Activated CD4-positive, alpha-beta T cell treated with anti-CD3 and anti-CD28 coated beads, Interleukin-2, Interleukin-4, amounts not matched to agents 100 ng/mL and 50 ng/mL, durations not matched to agents 16 hours and 8 hours (primary cell): ENCODE measurements around the gene MYO16.
"Not testable (repeated sequence)": the region's sequence is repeated elsewhere in the genome, so short reads cannot be mapped to it uniquely, and the experiment has no call there.

Experiments used
- DNase-seq: peaks from one replicate; pipeline ENCODE4 v3.0.0-alpha.2; 2020; ENCODE audit warnings: low spot score

The MYO16 gene

DNA sequence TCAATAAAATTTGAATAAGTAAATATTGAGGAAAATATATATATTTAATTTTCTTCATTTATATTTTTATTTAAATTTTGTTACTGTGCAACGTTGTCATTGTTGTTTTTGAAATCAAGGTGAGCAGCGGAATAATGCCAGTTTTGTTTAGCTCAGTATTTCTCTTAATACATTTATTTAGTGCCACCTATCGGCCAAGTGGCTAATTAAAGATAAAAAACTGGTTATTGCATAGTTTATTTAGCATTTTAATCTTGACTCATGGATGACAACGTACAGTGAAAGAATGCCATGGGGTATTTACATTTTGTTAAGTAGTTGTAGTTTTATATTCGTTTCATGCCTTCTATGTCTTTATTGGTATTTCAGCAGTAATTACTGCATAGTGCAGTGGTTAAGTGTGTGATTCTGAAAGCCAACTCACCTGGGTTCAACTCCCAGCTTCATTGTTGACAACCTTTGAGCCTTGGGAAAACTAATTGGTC is 265.9 kb downstream of the MYO16 start:
- DNase-seq, result peak; percentile 20

DNA sequence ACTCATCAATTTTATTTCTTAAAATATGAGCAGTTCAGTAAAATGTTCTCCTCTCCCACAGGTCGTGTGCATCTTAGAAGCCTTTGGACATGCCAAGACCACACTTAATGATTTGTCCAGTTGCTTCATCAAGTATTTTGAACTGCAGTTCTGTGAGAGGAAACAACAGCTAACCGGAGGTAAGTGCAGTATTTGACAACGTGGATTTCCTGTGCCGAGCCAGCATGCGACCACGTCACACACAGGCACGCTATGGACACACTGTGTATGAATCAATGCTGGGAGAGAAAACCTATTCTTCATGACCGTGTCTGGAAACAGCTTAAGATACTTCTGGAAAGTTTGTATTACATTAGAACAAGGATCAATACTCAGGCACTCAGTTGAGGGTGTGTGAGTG is 268.5 kb downstream of the MYO16 start:
- DNase-seq, result peak; percentile 33

DNA sequence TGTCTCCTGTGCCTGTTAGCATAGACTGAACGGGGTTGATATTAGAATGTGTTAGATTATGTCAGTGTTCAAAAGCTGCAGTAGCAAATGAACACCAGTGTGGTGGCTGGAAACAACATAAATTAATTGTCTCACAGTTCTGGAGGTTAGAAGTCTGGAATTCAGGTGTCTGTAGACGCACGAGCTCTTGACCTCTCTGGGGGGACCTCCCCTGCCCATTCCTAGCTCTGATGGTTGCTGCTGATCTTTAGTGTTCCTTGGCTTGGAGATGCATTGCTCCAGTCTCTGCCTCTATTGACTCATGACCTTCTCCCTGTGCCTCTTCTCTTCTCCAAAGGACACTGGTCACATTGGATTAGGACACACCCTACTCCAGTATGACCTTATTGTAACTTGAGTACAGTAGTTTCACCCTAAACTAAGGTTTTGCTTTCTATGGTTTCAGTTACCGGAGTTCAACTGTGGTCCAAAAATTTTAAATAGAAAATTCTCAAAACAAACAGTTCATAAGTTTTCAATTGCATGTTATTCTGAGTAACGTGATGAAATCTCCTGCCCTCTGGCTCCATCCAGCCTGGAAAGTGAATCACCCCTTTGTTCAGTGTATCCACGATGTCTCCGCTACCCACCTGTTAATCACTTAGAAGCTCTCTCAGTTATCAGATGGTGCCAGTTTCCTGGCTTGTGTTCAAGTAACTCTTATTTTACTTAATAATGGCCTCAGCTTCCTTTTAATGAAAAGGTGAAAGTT is 273.2 kb downstream of the MYO16 start:
- DNase-seq, result no peak

DNA sequence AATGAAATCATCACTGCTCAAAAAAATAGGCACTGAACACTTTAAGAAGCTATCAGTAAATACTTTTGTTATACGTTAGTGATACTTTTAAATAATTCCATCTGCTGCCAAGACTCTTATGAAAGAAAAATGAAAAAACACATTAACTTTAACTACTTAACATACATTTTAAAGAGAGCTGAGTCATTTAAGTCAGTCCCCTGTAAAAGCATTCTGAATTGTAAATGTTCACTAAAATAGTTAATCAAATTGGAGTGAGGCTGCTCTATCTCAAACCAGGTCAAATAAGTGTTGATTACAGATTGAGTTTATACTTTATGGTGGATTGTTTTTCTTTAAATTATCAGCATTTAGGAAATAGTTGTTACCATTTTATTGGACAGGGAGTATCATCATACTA is 274.2 kb downstream of the MYO16 start:
- no peak for DNase-seq

DNA sequence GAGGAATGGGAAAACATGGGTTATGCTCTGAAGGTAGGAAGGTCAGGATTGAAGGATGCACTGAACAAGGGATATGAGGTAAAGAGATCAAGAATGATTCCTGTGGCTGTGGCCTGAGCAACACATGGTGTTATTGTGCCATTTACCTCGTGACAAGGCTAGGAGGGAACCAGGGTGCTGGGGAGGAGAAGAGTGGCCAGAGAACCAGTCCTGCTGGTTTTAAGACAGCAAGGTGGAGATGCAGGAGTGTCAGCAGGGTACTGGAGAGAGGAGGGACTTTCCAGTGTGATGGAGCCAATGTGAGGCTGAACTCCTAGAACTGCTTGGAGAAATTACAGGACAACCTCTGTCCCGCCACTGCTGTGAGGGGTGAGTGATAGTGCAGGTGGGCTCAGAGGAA is 282.4 kb downstream of the MYO16 start:
- no peak for DNase-seq

DNA sequence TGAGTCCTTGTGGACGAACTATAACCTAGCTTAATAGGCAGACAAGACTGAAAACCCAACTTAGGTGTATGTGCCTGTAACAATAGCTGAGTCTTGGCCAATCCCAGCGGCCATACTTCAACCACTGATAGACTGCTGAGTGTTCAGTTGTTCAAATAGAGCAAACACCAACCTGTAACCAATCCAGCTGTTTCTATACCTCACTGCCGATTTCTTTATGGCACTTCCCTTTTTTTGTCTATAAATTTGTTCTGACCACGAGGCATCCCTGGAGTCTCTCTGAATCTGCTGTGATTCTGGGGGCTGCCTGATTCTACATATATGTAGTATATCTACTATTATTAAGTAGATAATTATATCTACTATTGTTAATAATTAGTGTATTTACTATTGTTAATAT is 284.3 kb downstream of the MYO16 start:
- not testable (repeated sequence) for DNase-seq

DNA sequence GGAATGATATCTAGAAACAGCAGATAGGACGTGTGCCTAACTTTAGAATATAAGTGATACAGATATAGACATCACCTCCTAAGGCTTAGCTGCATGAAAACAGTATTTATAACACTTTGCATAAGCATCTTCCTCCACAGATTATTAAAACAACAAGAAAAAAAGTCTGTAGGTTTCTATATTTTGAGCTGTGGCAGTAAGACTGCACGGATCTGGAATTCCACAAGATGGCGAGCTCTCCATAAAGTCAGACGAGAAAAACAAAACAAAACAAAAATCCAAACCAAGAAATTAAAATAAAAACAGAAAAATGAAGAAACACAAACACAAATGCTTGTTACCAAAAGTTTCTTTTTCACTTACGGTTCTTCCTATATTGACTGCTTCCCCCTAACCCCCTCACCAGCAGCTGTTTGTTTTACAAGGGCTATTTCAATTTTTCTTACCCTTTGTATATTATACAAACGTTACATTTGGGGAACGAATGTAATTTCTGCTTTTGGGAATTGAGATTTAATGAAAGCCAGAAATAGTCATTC is 285.8 kb downstream of the MYO16 start:
- no peak for DNase-seq

DNA sequence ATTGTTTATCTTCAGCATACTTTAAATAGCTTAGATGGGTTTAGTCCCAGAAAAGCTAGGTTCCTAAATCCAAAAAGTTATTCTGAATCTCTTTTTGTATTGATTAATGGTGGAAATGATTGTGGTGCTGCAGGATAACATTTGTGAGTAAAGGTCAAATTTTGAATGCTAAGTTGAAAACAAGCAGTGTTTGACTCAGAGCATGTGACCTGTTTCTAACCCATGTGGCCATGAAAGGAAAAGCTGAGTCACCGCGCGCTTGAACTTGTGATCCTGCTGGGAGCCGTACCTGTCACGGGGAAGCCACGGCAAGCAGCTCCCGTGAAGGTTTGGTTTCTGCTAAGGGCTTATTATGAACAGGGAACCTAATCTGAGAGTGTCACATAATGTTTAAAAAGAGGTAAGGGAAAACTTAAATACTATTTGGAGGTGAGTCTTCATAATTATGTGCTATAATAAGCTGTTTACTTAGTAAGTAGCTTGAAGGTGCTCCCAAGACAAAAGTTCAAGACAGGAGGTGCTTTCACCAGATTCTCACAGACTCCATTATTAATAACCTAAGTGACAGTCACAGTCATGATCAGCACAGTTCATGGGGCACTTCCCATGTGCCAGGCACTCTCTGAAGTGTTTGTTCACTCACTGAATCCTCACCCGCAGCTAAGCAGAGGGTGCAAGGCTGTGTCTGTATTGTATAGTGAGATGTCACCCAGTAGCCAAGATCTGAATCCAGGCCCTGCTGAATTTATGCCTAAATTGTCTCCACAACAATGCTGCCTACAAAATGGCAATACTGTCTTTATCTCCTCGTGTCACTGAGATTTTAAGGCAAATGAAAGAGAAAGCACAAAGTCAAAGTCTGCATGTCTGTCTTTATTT is 286.5 kb downstream of the MYO16 start:
- DNase-seq, result peak; percentile 87

DNA sequence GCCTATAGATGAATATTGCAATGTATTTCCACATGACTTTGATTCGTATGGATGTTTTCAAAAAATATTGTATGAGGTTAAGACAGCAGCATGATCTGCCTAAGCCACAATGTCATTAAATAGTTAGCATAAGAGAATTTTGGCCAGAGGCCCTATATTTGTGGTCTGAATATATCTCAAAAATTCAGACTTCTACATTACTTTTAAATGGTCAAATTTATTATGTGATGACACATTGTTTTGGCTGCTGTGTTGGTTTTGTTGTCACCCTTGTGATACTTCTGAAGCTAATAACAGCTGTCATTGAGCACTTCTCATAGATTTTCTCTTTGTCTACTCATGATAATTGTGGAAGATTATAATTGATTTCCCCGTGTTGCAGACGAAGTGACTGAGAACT is 288.2 kb downstream of the MYO16 start:
- no peak for DNase-seq

DNA sequence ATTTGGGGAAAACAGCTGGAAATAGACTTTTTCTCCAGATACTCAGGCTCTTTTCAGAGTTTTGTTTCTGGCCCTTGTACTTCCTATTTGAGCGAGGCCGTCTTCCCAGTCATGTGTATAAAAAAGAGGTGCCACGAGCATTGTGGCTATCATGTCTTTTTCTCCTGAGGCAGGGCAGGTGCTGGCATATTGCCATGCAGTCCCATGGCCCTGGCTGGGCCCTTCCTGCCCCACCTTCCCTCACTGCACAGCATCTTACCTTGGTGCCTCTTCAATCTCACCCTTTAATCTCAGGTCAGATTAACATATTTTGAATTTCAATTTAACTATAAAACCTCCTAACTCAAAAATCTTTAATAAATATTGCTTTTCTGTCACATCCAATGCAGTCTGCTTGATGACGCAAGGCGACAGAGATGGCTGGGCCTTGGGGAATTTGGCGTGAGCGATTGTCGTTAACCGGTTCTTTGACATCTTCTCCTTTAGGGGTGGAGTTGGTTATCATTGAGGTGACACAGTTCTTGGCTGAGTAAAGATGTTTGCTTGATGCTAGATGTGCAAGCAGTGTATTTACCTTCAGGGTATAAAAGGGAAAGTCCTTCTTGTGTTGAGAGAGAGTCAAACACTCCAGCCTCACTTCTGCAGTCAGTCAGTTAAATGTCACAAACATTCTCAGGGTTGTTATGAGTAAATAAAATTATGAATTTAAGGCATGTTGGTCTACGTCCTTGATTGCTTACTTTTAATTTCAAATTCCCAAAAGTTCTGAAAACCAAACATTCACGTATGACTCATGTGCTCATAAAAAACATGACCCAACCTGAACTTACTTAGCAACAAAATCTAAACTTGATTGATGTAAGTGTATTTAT is 289.9 kb downstream of the MYO16 start:
- DNase-seq, result no peak

DNA sequence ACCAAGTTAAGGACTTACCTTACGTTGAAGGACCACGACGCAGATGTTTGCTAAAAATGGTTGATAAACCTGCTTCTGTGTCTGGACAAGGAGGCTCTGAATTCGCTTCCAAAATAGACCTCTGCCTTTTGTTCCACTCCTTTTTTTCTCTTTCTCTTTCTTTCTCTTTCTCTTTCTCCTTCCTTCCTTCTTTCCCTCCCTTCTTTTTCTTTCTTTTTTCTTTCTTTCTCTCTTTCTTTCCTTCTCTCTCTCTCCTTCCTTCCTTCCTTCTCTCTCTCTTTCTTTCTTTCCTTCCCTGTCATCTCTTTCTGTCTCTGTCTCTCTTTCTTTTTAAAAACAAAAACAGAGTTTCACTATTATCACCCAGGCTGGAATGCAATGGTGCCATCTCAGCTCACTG is 290.7 kb downstream of the MYO16 start:
- DNase-seq, result no peak

DNA sequence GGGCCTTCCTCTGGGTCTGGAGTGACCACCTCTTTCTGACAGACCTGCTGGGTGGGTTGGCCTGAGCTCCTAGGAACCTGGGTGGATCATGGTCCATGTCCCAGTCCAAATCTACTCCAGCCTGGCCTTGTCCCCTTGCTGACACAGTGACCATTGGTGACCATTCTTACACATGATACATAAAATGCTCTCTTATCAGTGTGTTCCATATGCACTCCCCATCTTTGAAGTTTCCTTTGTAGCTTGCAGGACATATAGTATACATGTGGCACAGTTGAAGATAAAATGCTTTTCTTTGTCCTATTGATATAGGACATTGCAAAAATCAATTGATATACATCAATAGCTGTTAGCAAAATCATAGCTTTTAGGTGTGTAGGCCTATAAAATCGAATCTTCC is 291.8 kb downstream of the MYO16 start:
- DNase-seq, result no peak

DNA sequence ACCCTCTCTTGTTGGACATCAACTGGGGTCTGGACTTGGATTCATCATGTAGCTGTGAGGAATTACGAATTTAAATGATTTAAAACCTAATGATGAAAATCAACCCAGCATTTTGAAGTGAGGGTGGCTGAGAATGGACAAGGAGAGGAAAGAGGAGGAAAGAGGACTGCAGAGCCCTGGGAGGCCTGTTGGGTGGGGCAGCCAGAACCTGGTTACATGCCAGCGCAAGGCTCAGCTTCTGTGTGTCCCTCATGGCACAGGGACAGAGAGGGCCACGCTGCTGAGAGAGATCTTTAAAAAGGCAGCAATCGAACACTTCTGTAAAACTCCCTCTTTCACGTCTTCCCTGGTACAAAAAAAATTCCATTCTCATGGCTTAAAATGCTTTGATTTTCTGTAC is 292.7 kb downstream of the MYO16 start:
- no peak for DNase-seq

DNA sequence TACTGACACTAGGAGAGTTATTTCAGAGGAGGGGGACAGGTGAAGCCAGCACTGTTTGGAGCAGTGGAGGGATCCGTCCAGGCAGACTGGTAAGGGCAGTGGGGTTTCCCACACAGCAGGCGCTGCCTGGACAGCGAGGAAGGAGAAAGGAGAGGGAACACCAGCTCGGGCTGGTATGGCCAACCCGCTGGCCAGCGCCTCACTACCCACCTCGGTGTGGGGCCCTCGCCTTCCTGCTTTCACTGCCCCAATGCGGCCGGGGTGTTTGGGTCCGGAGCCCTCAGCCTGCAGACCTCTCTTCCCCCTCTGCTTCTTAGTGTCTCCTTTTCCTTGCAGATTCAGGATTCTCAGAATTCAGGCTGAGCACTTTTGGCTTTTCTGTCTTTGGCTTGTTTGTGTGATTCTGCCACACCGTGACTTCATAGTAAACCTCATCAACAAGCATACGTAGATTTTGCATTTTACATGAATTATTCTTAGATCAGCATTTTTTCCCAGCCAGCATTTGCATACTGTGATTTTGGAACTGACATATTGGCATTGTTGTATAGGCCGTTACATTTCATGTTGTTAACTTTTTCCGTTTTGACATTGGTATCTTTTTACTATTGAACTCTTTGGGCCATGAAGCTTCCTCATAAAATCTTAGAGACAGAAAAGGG is 294.1 kb downstream of the MYO16 start:
- DNase-seq, result no peak

DNA sequence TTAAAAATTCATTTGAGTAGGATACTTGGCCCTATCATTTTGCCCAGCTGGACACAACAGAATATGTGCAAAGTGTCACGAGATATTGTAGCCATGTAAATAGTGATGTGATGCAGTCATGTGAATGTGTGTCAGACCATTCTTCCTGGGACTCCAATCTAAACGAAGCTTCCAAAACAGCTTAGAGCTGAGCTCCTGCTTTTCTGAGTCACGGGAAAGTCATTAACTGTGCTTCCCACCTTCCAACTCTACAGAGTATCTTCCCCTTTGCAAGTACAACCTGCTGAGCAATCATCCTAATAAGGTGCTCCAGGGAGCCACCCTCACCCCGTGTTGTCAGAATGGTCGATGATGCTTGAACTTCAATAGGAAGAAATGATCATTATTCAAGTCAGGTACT is 294.7 kb downstream of the MYO16 start:
- DNase-seq, result no peak

DNA sequence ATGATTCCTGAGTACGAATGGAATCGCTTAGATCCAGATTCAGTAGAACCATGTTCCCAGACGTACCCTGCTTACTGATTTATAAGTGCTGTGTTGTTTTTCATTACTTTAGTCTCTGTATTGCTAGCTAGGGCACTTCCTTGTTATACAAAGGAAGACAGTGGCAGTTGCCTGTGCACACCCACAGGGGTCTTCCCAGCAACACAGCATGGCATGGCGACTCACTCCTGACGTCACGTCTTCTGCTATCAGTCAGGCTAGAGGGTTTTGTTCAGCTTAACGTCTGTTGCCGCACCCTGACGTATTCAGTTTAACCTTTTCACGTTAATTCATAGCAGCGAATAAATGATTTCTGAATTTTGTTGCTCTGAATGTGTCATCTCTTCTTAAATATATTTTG is 295.1 kb downstream of the MYO16 start:
- no peak for DNase-seq

DNA sequence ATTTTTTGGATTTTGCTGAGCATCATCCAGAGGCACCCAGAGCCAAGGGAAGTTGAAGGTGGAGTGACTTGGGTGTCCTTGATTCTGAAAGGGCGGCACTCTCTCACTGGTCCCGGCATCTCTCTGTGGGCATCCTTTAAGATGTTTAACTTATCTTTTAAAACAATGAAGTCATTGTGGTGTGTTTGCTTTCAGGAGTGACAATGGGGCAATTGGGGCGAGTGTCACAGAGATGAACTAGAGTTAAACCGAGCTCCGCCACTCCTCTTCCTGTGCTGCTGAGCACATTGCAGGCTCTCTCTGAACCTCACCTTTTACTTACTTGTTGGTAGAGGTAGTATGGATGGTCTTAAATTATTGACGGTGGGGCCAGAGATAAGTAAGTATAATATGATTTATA is 295.7 kb downstream of the MYO16 start:
- no peak for DNase-seq

DNA sequence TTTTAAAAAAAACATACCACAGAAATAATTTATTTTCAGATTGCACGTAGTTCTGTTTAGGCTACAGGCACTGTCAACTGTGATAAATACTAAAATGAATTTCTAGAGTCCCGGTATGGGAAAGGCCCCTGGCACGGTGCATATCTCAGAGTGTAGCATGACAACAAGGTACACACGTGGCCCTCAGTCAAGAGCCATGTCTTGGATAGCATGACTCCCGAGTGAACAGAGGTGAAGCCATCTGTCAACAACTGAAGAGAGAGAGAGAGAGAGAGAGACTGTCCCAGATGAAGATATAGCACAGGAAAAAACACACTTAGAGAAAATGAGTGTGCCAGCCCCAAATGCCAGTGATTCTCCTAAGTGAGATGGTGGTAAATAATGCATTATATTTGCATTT is 297.5 kb downstream of the MYO16 start:
- DNase-seq, result no peak

DNA sequence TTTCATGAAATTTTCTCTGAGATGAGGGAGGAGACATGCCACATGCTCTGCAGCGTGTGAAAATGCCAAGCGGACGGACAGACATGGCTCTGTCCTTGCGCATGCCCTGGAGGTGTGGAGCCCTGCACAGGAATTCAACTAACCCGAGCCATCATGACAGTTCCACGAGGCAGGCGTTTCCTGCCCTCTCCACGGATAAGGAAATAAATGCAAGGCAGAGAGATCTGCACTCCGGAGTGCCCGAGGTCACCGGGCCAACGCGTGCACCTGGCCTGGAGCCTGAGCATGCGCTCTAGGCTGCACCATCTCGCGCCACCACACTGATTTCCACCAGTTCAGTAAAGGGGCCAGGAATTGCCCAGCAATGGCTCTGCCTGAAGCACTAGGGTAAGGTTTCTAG is 298.2 kb downstream of the MYO16 start:
- no peak for DNase-seq

DNA sequence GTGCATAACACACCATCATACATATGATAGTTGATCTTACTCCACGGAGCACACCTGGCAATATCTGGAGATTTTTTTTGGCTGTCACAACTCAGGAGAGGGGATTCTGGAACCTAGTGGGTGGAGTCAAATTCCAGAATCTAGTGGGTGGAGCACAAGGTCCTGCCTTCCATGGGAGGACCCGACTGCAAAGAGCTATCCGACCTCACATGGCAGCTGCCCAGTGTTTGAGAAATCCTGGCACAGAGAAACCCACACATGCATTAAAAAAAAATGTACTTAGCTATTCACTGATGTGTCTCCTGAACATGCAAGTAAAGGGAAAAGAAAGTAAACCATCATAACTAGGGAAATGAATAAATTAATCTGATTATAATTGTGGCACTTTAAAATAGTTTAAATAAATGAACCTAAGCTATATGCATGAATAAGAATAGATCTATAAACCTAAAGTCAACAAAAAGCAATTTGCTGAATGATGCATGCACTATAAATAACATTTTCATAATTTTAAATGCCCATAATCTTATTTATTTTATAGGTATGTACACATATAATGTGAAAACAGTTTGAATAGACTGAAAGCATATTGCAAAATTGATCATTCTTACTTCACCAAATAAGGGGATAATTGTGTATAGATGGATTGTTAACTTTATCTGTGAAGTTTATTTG is 300.3 kb downstream of the MYO16 start:
- no peak for DNase-seq

DNA sequence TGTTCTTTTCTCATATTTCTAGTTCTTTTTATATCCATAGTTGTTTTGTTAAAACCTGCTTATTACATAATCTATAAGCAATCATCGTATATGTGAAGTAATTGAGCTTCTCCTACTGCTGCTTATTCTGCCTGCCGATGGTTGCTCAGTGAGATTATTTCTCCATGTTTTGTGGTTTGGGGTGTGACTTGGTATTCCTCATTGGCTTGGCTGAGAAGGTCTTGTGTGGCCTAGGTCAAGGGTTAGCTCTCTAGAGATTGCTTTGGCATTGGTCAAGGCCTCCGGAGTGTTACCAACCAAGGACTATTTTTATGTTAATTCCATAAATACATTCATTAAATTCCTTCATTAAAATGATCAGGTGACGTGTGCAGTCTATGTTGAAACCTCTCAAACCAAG is 302.8 kb downstream of the MYO16 start:
- DNase-seq, result no peak
